Measurements from ENCODE around the gene SCUBE2. TPM values are rescaled to one million over a fixed set of nuclear protein-coding genes. Genes with fewer than 3 reads are reported as not detected.
"Not testable (repeated sequence)": the region's sequence is repeated elsewhere in the genome, so short reads cannot be mapped to it uniquely, and the experiment has no call there.

SCUBE2 gene
- total and polyA plus RNA-seq, 4 donors, result 2.6 to 27.6 (median 4.0) TPM

DNA sequence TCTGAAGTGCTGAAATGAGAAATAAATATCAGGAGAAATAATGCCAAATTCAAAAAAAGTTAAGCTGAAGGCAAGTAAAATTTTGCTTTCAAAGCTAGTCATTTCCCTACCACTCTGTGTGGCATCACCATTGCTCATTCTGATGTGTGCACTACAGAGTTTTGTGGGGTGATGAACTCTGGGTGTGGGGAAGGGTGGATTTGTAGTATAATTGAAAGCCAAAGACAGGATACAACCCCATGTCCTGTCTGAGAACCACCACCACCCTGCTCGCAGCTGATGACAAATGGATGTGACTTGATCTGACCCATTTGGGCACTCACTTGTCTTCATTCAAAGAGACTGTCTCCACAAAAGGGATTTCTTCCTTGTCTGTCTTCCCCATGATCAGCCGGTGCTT, 107.8 kb downstream of the SCUBE2 start:
- WGBS, 2 donors, result 74 to 87% methylated on average over 2 of the region's 2 CpGs
- DNase-seq (no peak), ATAC-seq (ENCODE audit: insufficient read depth, low FRiP score) (no peak)
- Histone ChIP-seq H3K4me1 (ENCODE audit: control insufficient read depth in 5 of 5, insufficient read depth in 5 of 5, low read length in 5 of 5) (no peaks in the 10 kb centered on the region), H3K4me3 (no peak overlapping the region), H3K27me3 (ENCODE audit: control insufficient read depth in 3 of 3, insufficient read depth in 3 of 3, low read length in 2 of 3) (no peaks in the 10 kb centered on the region), H3K27ac (ENCODE audit: low read depth in 1 of 2, low read length in 1 of 2) (no peak overlapping the region), H3K9me3 (ENCODE audit: control insufficient read depth in 4 of 4, insufficient read depth in 3 of 4, low read length in 3 of 4) (no peaks in the 10 kb centered on the region), H3K9ac (ENCODE audit: insufficient read depth in 1 of 2, low read length in 2 of 2) (no peak overlapping the region), H3K36me3 (ENCODE audit: control insufficient read depth in 4 of 4, insufficient read depth in 4 of 4, low read length in 4 of 4) (no peaks in the 10 kb centered on the region)
- TF ChIP-seq, protein P1, sequence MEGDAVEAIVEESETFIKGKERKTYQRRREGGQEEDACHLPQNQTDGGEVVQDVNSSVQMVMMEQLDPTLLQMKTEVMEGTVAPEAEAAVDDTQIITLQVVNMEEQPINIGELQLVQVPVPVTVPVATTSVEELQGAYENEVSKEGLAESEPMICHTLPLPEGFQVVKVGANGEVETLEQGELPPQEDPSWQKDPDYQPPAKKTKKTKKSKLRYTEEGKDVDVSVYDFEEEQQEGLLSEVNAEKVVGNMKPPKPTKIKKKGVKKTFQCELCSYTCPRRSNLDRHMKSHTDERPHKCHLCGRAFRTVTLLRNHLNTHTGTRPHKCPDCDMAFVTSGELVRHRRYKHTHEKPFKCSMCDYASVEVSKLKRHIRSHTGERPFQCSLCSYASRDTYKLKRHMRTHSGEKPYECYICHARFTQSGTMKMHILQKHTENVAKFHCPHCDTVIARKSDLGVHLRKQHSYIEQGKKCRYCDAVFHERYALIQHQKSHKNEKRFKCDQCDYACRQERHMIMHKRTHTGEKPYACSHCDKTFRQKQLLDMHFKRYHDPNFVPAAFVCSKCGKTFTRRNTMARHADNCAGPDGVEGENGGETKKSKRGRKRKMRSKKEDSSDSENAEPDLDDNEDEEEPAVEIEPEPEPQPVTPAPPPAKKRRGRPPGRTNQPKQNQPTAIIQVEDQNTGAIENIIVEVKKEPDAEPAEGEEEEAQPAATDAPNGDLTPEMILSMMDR (IDR thresholded peaks at IDR 0.05; ENCODE audit: control extremely low read depth, extremely low read depth), result no peak

DNA sequence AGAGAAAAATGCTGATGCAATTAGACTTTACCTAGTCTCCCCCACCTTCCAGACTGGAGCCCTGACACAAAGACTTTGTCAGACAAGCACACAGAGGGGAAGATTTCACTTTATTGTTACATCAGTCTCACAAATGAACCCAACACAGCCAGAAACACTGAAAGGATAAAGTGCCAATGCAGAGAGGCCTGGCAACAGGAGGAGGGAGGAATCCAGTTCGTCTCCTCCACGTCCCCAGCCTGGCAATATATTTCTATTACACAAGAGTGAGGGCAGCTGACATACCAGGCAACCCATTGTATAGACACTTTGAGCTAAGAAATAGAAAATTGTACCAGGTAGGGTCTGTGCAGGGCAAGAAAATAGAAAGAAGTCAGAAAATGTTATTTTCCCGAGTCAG, 110.9 kb downstream of the SCUBE2 start:
- Histone ChIP-seq H3K4me3 (no peak overlapping the region), H3K9me3 (ENCODE audit: control insufficient read depth in 4 of 4, insufficient read depth in 3 of 4, low read length in 3 of 4) (no peaks in the 10 kb centered on the region), H3K36me3 (ENCODE audit: control insufficient read depth in 4 of 4, insufficient read depth in 4 of 4, low read length in 4 of 4) (no peaks in the 10 kb centered on the region), H3K9ac (ENCODE audit: insufficient read depth in 1 of 2, low read length in 2 of 2) (no peak overlapping the region), H3K27me3 (ENCODE audit: control insufficient read depth in 3 of 3, insufficient read depth in 3 of 3, low read length in 2 of 3) (no peaks in the 10 kb centered on the region), H3K27ac (ENCODE audit: low read depth in 1 of 2, low read length in 1 of 2) (no peak overlapping the region), H3K4me1 (ENCODE audit: control insufficient read depth in 5 of 5, insufficient read depth in 5 of 5, low read length in 5 of 5) (no peaks in the 10 kb centered on the region)
- TF ChIP-seq, protein P1 (IDR thresholded peaks at IDR 0.05; ENCODE audit: control extremely low read depth, extremely low read depth), result no peak
- ATAC-seq (ENCODE audit: insufficient read depth, low FRiP score), result no peak
- DNase-seq, result no peak
- 80 to 87% methylated on average over 3 of the region's 3 CpGs for WGBS, 2 donors

DNA sequence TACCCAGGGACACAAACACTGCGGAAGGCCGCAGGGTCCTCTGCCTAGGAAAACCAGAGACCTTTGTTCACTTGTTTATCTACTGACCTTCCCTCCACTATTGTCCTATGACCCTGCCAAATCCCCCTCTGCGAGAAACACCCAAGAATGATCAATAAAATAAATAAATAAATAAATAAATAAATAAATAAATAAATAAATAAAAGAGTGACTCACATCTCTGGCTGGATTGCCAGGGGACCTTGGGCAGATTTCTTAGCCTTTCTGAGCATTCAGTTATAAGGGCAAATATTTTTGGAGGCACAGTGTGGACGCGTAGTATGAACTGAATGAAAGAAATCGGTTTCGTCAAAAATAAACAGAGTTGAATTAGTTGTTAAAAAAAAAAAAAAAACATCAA, 112.0 kb downstream of the SCUBE2 start:
- H3K27ac ChIP-seq (ENCODE audit: low read depth in 1 of 2, low read length in 1 of 2); H3K4me3 ChIP-seq; ATAC-seq (ENCODE audit: insufficient read depth, low FRiP score); H3K9me3 ChIP-seq (ENCODE audit: control insufficient read depth in 4 of 4, insufficient read depth in 3 of 4, low read length in 3 of 4); H3K9ac ChIP-seq (ENCODE audit: insufficient read depth in 1 of 2, low read length in 2 of 2); DNase-seq; H3K27me3 ChIP-seq (ENCODE audit: control insufficient read depth in 3 of 3, insufficient read depth in 3 of 3, low read length in 2 of 3); H3K4me1 ChIP-seq (ENCODE audit: control insufficient read depth in 5 of 5, insufficient read depth in 5 of 5, low read length in 5 of 5); H3K36me3 ChIP-seq (ENCODE audit: control insufficient read depth in 4 of 4, insufficient read depth in 4 of 4, low read length in 4 of 4): not testable (repeated sequence)
- 92 to 95% methylated on average over 5 of the region's 7 CpGs for WGBS, 2 donors

DNA sequence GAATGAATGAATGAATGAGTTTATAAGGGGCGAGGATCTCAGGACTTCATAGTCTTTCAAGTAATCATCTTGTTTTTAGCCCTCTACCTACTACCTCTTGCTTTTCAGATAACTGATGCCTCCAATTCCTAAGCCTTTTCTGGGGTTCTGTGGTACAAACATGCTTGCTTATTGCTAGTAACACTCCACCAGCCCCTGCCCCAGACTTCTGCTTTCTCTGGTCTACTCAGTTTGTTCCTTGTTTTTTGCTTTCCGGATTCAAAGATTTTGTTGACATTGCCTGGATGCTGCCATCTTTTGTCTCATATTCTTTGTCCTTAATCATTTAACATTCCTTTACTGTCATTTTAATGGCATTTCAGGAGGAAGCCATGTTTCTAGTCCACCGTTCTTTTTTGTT, 118.3 kb downstream of the SCUBE2 start:
- Histone ChIP-seq H3K27me3 (ENCODE audit: control insufficient read depth in 3 of 3, insufficient read depth in 3 of 3, low read length in 2 of 3) (no peaks in the 10 kb centered on the region), H3K4me3 (no peak overlapping the region), H3K36me3 (ENCODE audit: control insufficient read depth in 4 of 4, insufficient read depth in 4 of 4, low read length in 4 of 4) (no peaks in the 10 kb centered on the region), H3K9me3 (ENCODE audit: control insufficient read depth in 4 of 4, insufficient read depth in 3 of 4, low read length in 3 of 4) (no peaks in the 10 kb centered on the region), H3K9ac (ENCODE audit: insufficient read depth in 1 of 2, low read length in 2 of 2) (no peak overlapping the region), H3K27ac (ENCODE audit: low read depth in 1 of 2, low read length in 1 of 2) (no peak overlapping the region), H3K4me1 (ENCODE audit: control insufficient read depth in 5 of 5, insufficient read depth in 5 of 5, low read length in 5 of 5) (no peaks in the 10 kb centered on the region)
- ATAC-seq (ENCODE audit: insufficient read depth, low FRiP score) (no peak), DNase-seq (no peak)
- TF ChIP-seq, protein P1 (IDR thresholded peaks at IDR 0.05; ENCODE audit: control extremely low read depth, extremely low read depth), result no peak
- WGBS, 2 donors, result 70 to 79% methylated on average over 3 of the region's 3 CpGs
